ENCODE results near the gene PELI2. TPM values are rescaled to one million over a fixed set of nuclear protein-coding genes. Genes with fewer than 3 reads are reported as not detected.
"Not testable (repeated sequence)": the region's sequence is repeated elsewhere in the genome, so short reads cannot be mapped to it uniquely, and the experiment has no call there.

PELI2 gene
- total RNA-seq, 1 donor from 2014 or later, result 7.8 TPM

- DNase-seq (ENCODE audit: low read depth in 2 of 2), result no peak
Measured at GRCh38 chr14:56142314-56142713, 24.1 kb downstream of the PELI2 start.

GRCh38 chr14:56143025-56143424, 24.8 kb downstream of the PELI2 start:
- DNase-seq (ENCODE audit: low read depth in 2 of 2), result no peak

- no peak for DNase-seq (ENCODE audit: low read depth in 2 of 2)
Measured at GRCh38 chr14:56144176-56144575, 26.0 kb downstream of the PELI2 start.

- no peak for DNase-seq (ENCODE audit: low read depth in 2 of 2)
Measured at GRCh38 chr14:56145181-56145769, 27.1 kb downstream of the PELI2 start.

GRCh38 chr14:56145965-56146364, 27.8 kb downstream of the PELI2 start:
- DNase-seq (ENCODE audit: low read depth in 2 of 2), result peak; percentile 22 to 67

- no peak for DNase-seq (ENCODE audit: low read depth in 2 of 2)
Measured at GRCh38 chr14:56147449-56147848, 29.2 kb downstream of the PELI2 start.

GRCh38 chr14:56147986-56148901, 30.0 kb downstream of the PELI2 start:
- no peak for DNase-seq (ENCODE audit: low read depth in 2 of 2)

- DNase-seq (ENCODE audit: low read depth in 2 of 2), result no peak
Measured at GRCh38 chr14:56149151-56149550, 30.9 kb downstream of the PELI2 start.

- DNase-seq (ENCODE audit: low read depth in 2 of 2), result no peak
Measured at GRCh38 chr14:56149995-56150394, 31.8 kb downstream of the PELI2 start.

GRCh38 chr14:56150645-56151345, 32.6 kb downstream of the PELI2 start:
- no peak for DNase-seq (ENCODE audit: low read depth in 2 of 2)

GRCh38 chr14:56152221-56152620, 34.0 kb downstream of the PELI2 start:
- DNase-seq (ENCODE audit: low read depth in 2 of 2), result no peak

- peak in 1 of 2 donors; percentile 53 for DNase-seq (ENCODE audit: low read depth in 2 of 2)
Measured at GRCh38 chr14:56153267-56153666, 35.1 kb downstream of the PELI2 start.

- peak in 1 of 2 donors; percentile 48 for DNase-seq (ENCODE audit: low read depth in 2 of 2)
Measured at GRCh38 chr14:56154321-56154720, 36.1 kb downstream of the PELI2 start.

GRCh38 chr14:56156096-56156495, 37.9 kb downstream of the PELI2 start:
- DNase-seq (ENCODE audit: low read depth in 2 of 2), result no peak

- no peak for DNase-seq (ENCODE audit: low read depth in 2 of 2)
Measured at GRCh38 chr14:56159066-56159465, 40.9 kb downstream of the PELI2 start.

GRCh38 chr14:56160088-56160487, 41.9 kb downstream of the PELI2 start:
- no peak for DNase-seq (ENCODE audit: low read depth in 2 of 2)

- no peak for DNase-seq (ENCODE audit: low read depth in 2 of 2)
Measured at GRCh38 chr14:56161658-56162057, 43.4 kb downstream of the PELI2 start.

- DNase-seq (ENCODE audit: low read depth in 2 of 2), result no peak
Measured at GRCh38 chr14:56162476-56162875, 44.3 kb downstream of the PELI2 start.

GRCh38 chr14:56166579-56166978, 48.4 kb downstream of the PELI2 start:
- DNase-seq (ENCODE audit: low read depth in 2 of 2), result not testable (repeated sequence)

- DNase-seq (ENCODE audit: low read depth in 2 of 2), result no peak
Measured at GRCh38 chr14:56168007-56168616, 49.9 kb downstream of the PELI2 start.

- no peak for DNase-seq (ENCODE audit: low read depth in 2 of 2)
Measured at GRCh38 chr14:56170028-56170427, 51.8 kb downstream of the PELI2 start.

GRCh38 chr14:56170877-56171422, 52.7 kb downstream of the PELI2 start:
- no peak for DNase-seq (ENCODE audit: low read depth in 2 of 2)
